ENCODE data around the gene AKAP13. TPM values are rescaled to one million over a fixed set of nuclear protein-coding genes. Genes with fewer than 3 reads are reported as not detected.

The AKAP13 gene
- total and polyA plus RNA-seq, 2 of the 13 experiments (the other 11 are each of a cell fraction or from before 2014, with no cell fraction given), result 6.7 to 27.1 TPM

DNA sequence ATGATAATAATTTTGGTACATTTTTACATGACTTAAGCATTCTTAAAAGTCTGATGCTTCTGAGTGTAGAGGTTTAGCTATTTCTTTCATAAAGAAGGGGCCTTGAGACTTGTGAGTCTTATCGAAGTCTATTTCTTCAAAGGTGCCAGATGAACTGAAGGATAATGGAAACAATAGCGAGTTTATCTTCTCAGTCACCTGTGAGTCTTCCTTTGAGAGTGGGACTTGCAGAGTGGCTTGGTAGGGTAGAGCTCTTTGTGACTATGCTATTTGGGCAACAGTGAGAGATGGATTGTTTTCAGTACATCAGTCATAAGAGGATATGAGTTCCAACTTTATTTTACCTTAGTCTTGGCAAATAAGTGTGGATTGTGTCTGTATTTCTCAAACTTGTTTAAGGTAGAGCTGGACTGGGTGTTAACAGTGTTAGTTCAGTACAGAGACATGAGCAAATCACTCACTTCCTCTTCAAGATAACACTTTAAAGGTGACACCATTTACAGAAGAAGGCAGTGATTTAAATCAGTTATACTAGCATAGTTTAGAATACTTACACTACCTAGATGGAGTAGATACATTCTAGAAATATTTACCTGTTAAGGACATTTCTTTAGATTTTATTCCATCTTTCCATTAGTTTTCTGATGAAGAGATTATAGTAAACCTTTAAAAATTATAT, 3.2 kb downstream of the AKAP13 start:
- TF ChIP-seq HNF4A (CRISPR knock-in tag; IDR thresholded peaks at IDR 0.05), result no peak
- no peak for TF ChIP-seq ATF5 (CRISPR knock-in tag; IDR thresholded peaks at IDR 0.05; ENCODE audit: low read depth)
- TF ChIP-seq THAP7 (CRISPR knock-in tag; IDR thresholded peaks at IDR 0.05), result no peak
- peak; percentile 73; the same call in 1 of the 2 replicates for TF ChIP-seq GFI1 (CRISPR knock-in tag; IDR thresholded peaks at IDR 0.05; ENCODE audit: borderline replicate concordance)
- Histone ChIP-seq H3K9me3 (ENCODE audit: low read length) (no peaks in the 10 kb centered on the region), H4K20me1 (ENCODE audit: insufficient read depth, low read length) (peaks cover 5% of the 10 kb centered on the region; the same call in 1 of the 2 replicates), H3K79me2 (ENCODE audit: insufficient read depth, low read length) (peaks cover 63% of the 10 kb centered on the region), H3K4me3 (replicated peaks in 1 of 3; ENCODE audit: insufficient read depth in 1 of 3, low read depth in 2 of 3, low read length in 3 of 3) (no peak overlapping the region), H2AFZ (ENCODE audit: low read length) (no peak overlapping the region), H3K27ac (ENCODE audit: extremely low read length, insufficient read depth, low read length) (no peak overlapping the region), H3K4me2 (ENCODE audit: low read depth, low read length) (no peak overlapping the region), H3K36me3 (replicated peaks in 1 of 2; ENCODE audit: control insufficient read depth in 1 of 2, insufficient read depth in 2 of 2, low read length in 2 of 2) (no peaks in the 10 kb centered on the region), H3K9ac (ENCODE audit: insufficient read depth, low read depth, low read length) (no peak overlapping the region), H3K27me3 (ENCODE audit: control insufficient read depth in 1 of 2, insufficient read depth in 2 of 2, low read length in 2 of 2) (no peaks in the 10 kb centered on the region; a peak in 1 of 5 replicates), H3K4me1 (ENCODE audit: insufficient read depth, low read length) (peaks cover 39% of the 10 kb centered on the region)
- CTCF ChIA-PET (ENCODE audit: low intra/inter-chr PET ratio, low total read pairs), result no interaction called here
- 98% methylated on average over 2 of the region's 2 CpGs for WGBS (ENCODE audit: low lambda C conversion rate)
- no peak for ATAC-seq
- FAIRE-seq, result no peak
- DNase-seq (ENCODE audit: low spot score), result no peak
- intact Hi-C loops (cut with micrococcal nuclease; ENCODE audit: unreplicated experiment) (loop anchor here (2.0 to 5.0 kb wide), 2 partner anchors 19 to 51 kb away; no protein-coding TSS in a partner anchor), in situ Hi-C loops (cut with HindIII; ENCODE audit: extremely low pct_ligation_motif_present, low pct_unique_long_range_greater_than_20kb) (no loop called here)
- POLR2A ChIA-PET, result interaction anchor here (1.3 kb wide), 1 partner anchor 30 kb away, joined by 3 read pairs; no protein-coding TSS in a partner anchor
- no TSS peak for BruUV-seq (replicated peaks)

DNA sequence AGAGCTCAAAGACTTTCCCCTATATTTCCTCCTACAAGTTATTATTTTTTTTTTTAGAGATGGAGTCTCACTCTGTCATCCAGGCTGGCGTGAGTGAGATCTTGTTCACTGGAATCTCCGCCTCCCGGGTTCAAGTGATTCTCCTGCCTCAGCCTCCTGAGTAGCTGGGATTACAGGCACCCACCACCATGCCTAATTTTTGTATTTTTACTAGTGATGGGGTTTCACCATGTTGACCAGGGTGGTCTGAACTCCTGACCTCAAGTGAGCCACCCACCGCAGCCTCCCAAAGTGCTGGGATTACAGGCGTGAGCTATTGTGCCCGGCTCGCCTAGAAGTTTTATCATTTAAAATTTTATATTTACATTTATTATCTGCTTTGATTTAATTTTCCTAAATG, 5.9 kb downstream of the AKAP13 start:
- H3K27ac ChIP-seq (ENCODE audit: extremely low read length, insufficient read depth, low read length), result no peak overlapping the region
- H4K20me1 ChIP-seq (ENCODE audit: insufficient read depth, low read length), result peaks cover 5% of the 10 kb centered on the region; the same call in 1 of the 2 replicates
- no peak overlapping the region for H3K4me2 ChIP-seq (ENCODE audit: low read depth, low read length)
- no peak overlapping the region for H2AFZ ChIP-seq (ENCODE audit: low read length)
- no peak for TF ChIP-seq KDM4B (CRISPR knock-in tag; IDR thresholded peaks at IDR 0.05)
- no peak for TF ChIP-seq TCF12 (IDR thresholded peaks at IDR 0.05)
- TF ChIP-seq TCF12 (CRISPR knock-in tag; IDR thresholded peaks at IDR 0.05), result no peak
- TF ChIP-seq ZNF841 (CRISPR knock-in tag; IDR thresholded peaks at IDR 0.05; ENCODE audit: borderline replicate concordance), result no peak
- no peak for TF ChIP-seq POLR2AphosphoS2 (IDR thresholded peaks at IDR 0.05; ENCODE audit: low read depth, low read length)
- TF ChIP-seq AGO1 (IDR thresholded peaks at IDR 0.05; ENCODE audit: low read depth, low read length, poor library complexity, severe bottlenecking), result no peak
- no peak for TF ChIP-seq TEAD2 (CRISPR knock-in tag; IDR thresholded peaks at IDR 0.05)
- no peak for TF ChIP-seq MATR3 (CRISPR knock-in tag; IDR thresholded peaks at IDR 0.05)
- no peak for TF ChIP-seq ZMAT3 (CRISPR knock-in tag; conservative IDR thresholded peaks at IDR 0.05)
- TF ChIP-seq PBX2 (CRISPR knock-in tag; IDR thresholded peaks at IDR 0.05), result no peak
- TF ChIP-seq GATAD2A (CRISPR knock-in tag; IDR thresholded peaks at IDR 0.05), result no peak
- no peak for TF ChIP-seq ATAD3A (CRISPR knock-in tag; IDR thresholded peaks at IDR 0.05)
- no peak for TF ChIP-seq PHB2 (IDR thresholded peaks at IDR 0.05; ENCODE audit: partially characterized antibody)
- no peak for TF ChIP-seq NAIF1 (CRISPR knock-in tag; IDR thresholded peaks at IDR 0.05; ENCODE audit: borderline replicate concordance)
- ChIA-PET CTCF (ENCODE audit: low intra/inter-chr PET ratio, low total read pairs) (no interaction called here), POLR2A (no interaction called here)
- no peak for DNase-seq (ENCODE audit: low spot score)
- BruUV-seq (replicated peaks), result no TSS peak
- intact Hi-C loops (cut with micrococcal nuclease; ENCODE audit: unreplicated experiment) (no loop called here), in situ Hi-C loops (cut with HindIII; ENCODE audit: extremely low pct_ligation_motif_present, low pct_unique_long_range_greater_than_20kb) (no loop called here)
- 89% methylated on average over 7 of the region's 7 CpGs for WGBS (ENCODE audit: low lambda C conversion rate)
- ATAC-seq, result no peak
- H3K79me2 ChIP-seq (ENCODE audit: insufficient read depth, low read length), result peaks cover 87% of the 10 kb centered on the region
- FAIRE-seq, result no peak
- H3K4me1 ChIP-seq (ENCODE audit: insufficient read depth, low read length), result peaks cover 48% of the 10 kb centered on the region
- no peak overlapping the region for H3K9ac ChIP-seq (ENCODE audit: insufficient read depth, low read depth, low read length)
- no peaks in the 10 kb centered on the region for H3K9me3 ChIP-seq (ENCODE audit: low read length)
- H3K4me3 ChIP-seq (replicated peaks in 1 of 3; ENCODE audit: insufficient read depth in 1 of 3, low read depth in 2 of 3, low read length in 3 of 3), result no peak overlapping the region
- no peaks in the 10 kb centered on the region for H3K27me3 ChIP-seq (ENCODE audit: control insufficient read depth in 1 of 2, insufficient read depth in 2 of 2, low read length in 2 of 2)
- H3K36me3 ChIP-seq (replicated peaks in 1 of 2; ENCODE audit: control insufficient read depth in 1 of 2, insufficient read depth in 2 of 2, low read length in 2 of 2), result no peaks in the 10 kb centered on the region
